Endothelial cell of umbilical vein (primary cell): ENCODE measurements around the gene CCDC124.

ENCODE experiments used
- EZH2 ChIP-seq: IDR thresholded peaks from 2 replicates; pipeline ENCODE4 v1.6.1; 2012; ENCODE audit warnings: borderline replicate concordance, low read depth, mild to moderate bottlenecking, moderate library complexity, low read length, inconsistent platforms; ENCODE audit not compliant: severe bottlenecking
- JUN ChIP-seq: IDR thresholded peaks from 2 replicates; pipeline ENCODE4 v1.6.1; 2011; ENCODE audit warnings: borderline replicate concordance, low read depth; ENCODE audit not compliant: insufficient read length, insufficient read depth
- MYC ChIP-seq: IDR thresholded peaks from one replicate; pipeline ENCODE4 v1.6.1; 2011; ENCODE audit warnings: mild to moderate bottlenecking, low read depth, low read length
- POLR2A ChIP-seq: IDR thresholded peaks from 2 replicates; pipeline ENCODE4 v1.6.1; 2012; ENCODE audit warnings: low read depth, mild to moderate bottlenecking, control low read depth, low read length

DNA sequence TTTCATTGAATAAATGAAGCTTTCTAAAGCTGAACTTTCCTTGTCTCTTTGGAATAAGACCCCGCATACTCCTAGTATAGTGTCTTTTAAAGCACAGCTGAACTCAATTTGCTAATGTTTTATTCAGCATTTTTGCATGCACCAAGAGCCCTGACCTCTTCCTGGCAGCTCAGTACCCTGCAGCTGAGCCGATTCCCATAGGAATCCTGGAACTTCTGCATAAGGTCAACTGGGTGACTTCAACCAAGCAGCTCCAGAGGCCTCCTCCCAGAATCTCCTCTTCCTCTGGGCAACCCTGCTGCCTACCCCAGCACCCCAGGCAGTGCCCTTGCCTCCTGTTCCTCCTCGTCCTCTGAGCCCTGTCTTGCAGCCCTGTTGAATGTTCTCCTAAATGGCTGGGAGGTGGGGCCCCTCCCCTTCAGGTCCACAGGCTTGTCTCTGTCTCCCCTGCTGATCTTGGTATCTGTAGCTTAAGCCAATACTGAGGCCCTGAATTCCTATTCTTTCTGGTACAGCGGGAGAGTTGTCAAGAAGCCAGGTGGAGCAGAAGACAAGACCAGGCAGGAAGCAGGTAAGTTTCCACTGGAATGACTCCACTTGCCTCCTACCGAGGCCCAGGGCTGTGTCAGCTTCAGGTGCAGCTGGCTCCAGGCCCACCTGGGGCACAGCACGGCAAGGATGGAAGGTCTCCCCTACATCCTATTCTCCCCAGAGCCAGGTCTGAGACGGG lies 23.6 kb upstream of the CCDC124 start:
- TF ChIP-seq JUN (no peak), MYC (no peak), EZH2 (no peak), POLR2A (no peak)
